ENCODE results near the gene STX7. TPM values are rescaled to one million over a fixed set of nuclear protein-coding genes. Genes with fewer than 3 reads are reported as not detected.

STX7 gene
- total and polyA plus RNA-seq, 12 donors, result 4.5 to 61.7 (median 37.6) TPM

DNA sequence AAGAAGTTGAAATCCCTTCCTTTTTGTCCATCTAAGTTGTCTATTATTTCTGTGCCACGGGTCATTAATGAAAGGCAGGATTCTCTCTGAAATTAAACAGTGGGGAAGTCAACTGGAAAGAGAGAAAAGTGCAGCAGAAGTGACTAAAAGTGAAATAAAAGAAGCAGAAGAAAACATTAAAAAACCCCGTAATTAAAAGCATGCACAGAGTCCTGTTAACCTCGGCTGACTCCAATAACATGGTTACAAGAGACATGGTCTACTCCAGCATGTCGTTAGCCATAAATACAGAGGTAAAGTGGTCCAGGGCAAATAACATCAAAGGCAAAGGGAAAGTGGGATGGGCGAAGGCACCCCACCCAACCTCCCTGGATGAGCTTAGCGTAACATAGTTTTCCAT is 98.6 kb downstream of the STX7 start:
- WGBS, 4 donors, result 65 to 76% (median 73%) methylated on average over 6 of the region's 6 CpGs
- no peak for TF ChIP-seq POLR2A (IDR thresholded peaks at IDR 0.05)
- TF ChIP-seq, protein P1, sequence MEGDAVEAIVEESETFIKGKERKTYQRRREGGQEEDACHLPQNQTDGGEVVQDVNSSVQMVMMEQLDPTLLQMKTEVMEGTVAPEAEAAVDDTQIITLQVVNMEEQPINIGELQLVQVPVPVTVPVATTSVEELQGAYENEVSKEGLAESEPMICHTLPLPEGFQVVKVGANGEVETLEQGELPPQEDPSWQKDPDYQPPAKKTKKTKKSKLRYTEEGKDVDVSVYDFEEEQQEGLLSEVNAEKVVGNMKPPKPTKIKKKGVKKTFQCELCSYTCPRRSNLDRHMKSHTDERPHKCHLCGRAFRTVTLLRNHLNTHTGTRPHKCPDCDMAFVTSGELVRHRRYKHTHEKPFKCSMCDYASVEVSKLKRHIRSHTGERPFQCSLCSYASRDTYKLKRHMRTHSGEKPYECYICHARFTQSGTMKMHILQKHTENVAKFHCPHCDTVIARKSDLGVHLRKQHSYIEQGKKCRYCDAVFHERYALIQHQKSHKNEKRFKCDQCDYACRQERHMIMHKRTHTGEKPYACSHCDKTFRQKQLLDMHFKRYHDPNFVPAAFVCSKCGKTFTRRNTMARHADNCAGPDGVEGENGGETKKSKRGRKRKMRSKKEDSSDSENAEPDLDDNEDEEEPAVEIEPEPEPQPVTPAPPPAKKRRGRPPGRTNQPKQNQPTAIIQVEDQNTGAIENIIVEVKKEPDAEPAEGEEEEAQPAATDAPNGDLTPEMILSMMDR (IDR thresholded peaks at IDR 0.05), result no peak
- no peak for DNase-seq
- Histone ChIP-seq H3K36me3 (replicated peaks in 1 of 2) (no peaks in the 10 kb centered on the region), H3K4me3 (no peak overlapping the region), H3K9me3 (replicated peaks in 1 of 3) (no peaks in the 10 kb centered on the region), H3K27me3 (no peaks in the 10 kb centered on the region), H3K4me1 (replicated peaks in 1 of 2) (no peaks in the 10 kb centered on the region), H3K27ac (no peak overlapping the region)
- intact Hi-C loops (cut with DNase I), result no loop called here

DNA sequence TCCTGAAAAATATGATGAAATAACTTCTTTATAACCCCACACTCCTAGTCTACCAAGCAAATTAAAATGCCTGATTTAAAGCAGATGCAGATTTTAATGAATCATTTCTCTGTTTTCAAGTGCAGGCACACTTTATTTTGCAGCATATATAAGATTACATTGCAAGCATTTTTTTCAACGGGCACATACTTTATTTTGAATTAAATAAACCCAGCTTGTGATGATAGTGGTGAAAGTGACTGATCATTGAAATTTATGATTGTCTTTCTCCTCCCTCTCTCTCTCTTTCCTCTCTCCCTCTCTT is 99.5 kb downstream of the STX7 start:
- H3K27ac ChIP-seq, result no peak overlapping the region
- no peaks in the 10 kb centered on the region for H3K9me3 ChIP-seq (replicated peaks in 1 of 3)
- H3K27me3 ChIP-seq, result no peaks in the 10 kb centered on the region
- H3K4me1 ChIP-seq (replicated peaks in 1 of 2), result no peaks in the 10 kb centered on the region
- no peaks in the 10 kb centered on the region for H3K36me3 ChIP-seq (replicated peaks in 1 of 2)
- DNase-seq, result no peak
- intact Hi-C loops (cut with DNase I), result no loop called here
- no peak overlapping the region for H3K4me3 ChIP-seq
- TF ChIP-seq, protein P1 (IDR thresholded peaks at IDR 0.05), result no peak
- TF ChIP-seq POLR2A (IDR thresholded peaks at IDR 0.05), result no peak
- 32 to 41% (median 36%) methylated on average over 1 of the region's 1 CpG for WGBS, 4 donors

DNA sequence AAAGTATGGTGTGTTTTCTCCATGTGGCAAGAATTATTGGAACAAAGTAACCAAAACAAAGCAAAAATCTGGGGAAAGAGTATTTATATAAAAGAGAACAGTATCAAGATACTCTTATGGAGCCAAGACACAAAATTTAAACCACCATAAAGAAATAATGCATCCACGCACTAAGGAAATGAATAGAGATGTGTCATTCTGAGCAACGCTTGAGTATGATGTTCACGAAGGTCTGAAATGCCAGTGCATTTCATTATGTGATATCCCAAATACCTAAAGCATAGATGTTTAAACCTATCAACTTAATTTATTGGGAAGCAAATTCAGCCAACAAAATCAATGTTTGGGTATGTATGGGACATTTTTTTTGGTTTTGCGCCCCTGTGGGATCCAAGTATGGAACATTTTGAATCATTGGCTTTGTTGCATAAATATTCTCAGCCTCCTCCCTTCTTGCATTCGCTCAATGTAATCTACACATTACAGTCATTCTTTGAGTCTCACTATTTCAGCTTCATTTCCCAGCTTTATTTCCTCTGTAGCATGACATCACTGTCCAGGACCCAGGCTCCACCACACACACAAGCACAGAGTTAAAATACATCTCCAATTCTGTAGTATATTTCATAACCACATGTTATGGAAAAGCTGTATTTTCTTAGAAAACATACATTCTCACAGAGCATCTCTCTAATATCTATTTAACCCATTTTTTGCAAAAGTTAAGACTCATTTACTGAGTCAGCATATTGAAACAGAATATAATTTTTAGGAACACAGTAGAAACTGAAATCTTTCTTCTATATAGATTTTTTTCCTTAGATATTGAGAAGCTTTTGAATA is 100.0 kb downstream of the STX7 start:
- no peaks in the 10 kb centered on the region for H3K27me3 ChIP-seq
- H3K27ac ChIP-seq, result no peak overlapping the region
- intact Hi-C loops (cut with DNase I), result no loop called here
- no peak overlapping the region for H3K4me3 ChIP-seq
- no peaks in the 10 kb centered on the region for H3K36me3 ChIP-seq (replicated peaks in 1 of 2)
- 82 to 93% (median 89%) methylated on average over 5 of the region's 5 CpGs for WGBS, 4 donors
- TF ChIP-seq, protein P1 (IDR thresholded peaks at IDR 0.05), result no peak
- no peak for TF ChIP-seq POLR2A (IDR thresholded peaks at IDR 0.05)
- no peaks in the 10 kb centered on the region for H3K9me3 ChIP-seq (replicated peaks in 1 of 3)
- H3K4me1 ChIP-seq (replicated peaks in 1 of 2), result no peaks in the 10 kb centered on the region
- DNase-seq, result no peak

DNA sequence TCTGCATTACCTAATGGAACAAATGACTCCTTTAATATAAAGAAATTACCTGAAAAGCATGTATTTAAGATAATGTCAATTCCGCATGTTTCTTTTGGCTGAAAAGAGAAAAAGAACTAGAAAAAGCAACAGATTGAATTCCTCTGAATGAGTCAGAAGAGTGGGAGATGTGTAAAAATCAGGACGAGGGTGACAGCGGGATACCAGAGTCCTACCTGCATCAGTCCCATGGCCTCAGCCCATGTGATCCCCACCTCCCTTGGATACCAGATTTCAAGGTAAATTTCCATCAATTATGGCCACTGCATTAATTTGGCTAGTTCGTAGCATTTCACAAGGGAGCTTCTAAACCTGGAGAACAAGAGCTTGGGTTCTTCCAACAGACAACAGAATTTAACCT is 101.6 kb downstream of the STX7 start:
- intact Hi-C loops (cut with DNase I), result no loop called here
- Histone ChIP-seq H3K36me3 (replicated peaks in 1 of 2) (no peaks in the 10 kb centered on the region), H3K4me1 (replicated peaks in 1 of 2) (no peaks in the 10 kb centered on the region), H3K27ac (no peak overlapping the region), H3K4me3 (no peak overlapping the region), H3K9me3 (replicated peaks in 1 of 3) (no peaks in the 10 kb centered on the region), H3K27me3 (no peaks in the 10 kb centered on the region)
- DNase-seq, result no peak
- no peak for TF ChIP-seq POLR2A (IDR thresholded peaks at IDR 0.05)
- TF ChIP-seq, protein P1 (IDR thresholded peaks at IDR 0.05), result no peak
- WGBS, 4 donors, result 85 to 90% (median 90%) methylated on average over 4 of the region's 4 CpGs
